Neuronal stem cell (in vitro differentiated cells): Measurements from ENCODE around the gene ITGA8.

Experiments
- DNase-seq: peaks from one replicate; pipeline ENCODE4 v3.0.0-alpha.2; 2013; ENCODE audit warnings: low spot score
- H2AFZ ChIP-seq: one replicate; pipeline ENCODE4 v1.6.1; 2013; ENCODE audit warnings: mild to moderate bottlenecking, low read length, inconsistent platforms
- H2AK5ac ChIP-seq: 2 replicates; pipeline ENCODE4 v1.6.1; 2013; ENCODE audit warnings: low read depth, mild to moderate bottlenecking, inconsistent platforms, low read length, moderate library complexity, mixed read lengths
- H2BK120ac ChIP-seq: 2 replicates; pipeline ENCODE4 v1.6.1; 2013; ENCODE audit warnings: low read depth, mild to moderate bottlenecking, inconsistent platforms, low read length, moderate library complexity, mixed read lengths
- H2BK12ac ChIP-seq: one replicate; pipeline ENCODE4 v1.6.1; 2013; ENCODE audit warnings: low read length, inconsistent platforms
- H2BK15ac ChIP-seq: 2 replicates; pipeline ENCODE4 v1.6.1; 2013; ENCODE audit warnings: mild to moderate bottlenecking, low read length, inconsistent platforms, mixed read lengths
- H2BK5ac ChIP-seq: one replicate; pipeline ENCODE4 v1.6.1; 2013; ENCODE audit warnings: inconsistent platforms, mild to moderate bottlenecking, low read length, moderate library complexity
- H3K14ac ChIP-seq: one replicate; pipeline ENCODE4 v1.6.1; 2013; ENCODE audit warnings: low read length, inconsistent platforms
- H3K18ac ChIP-seq: 2 replicates; pipeline ENCODE4 v1.6.1; 2013; ENCODE audit warnings: low read length, inconsistent platforms
- H3K23ac ChIP-seq: 2 replicates; pipeline ENCODE4 v1.6.1; 2013; ENCODE audit warnings: low read depth, mild to moderate bottlenecking, mixed read lengths, low read length, inconsistent platforms; ENCODE audit not compliant: poor library complexity
- H3K27ac ChIP-seq: replicated peaks from 3 replicates; pipeline ENCODE4 v1.5.1; 2013; ENCODE audit warnings: low read length, inconsistent platforms
- H3K27me3 ChIP-seq, 3 experiments: 2 replicates each; pipeline ENCODE4 v1.6.1; 2013; ENCODE audit warnings: low read length in 3 of 3, mild to moderate bottlenecking in 2 of 3, inconsistent platforms in 1 of 3, low read depth in 1 of 3, mixed read lengths in 1 of 3, moderate library complexity in 1 of 3; ENCODE audit not compliant: control insufficient read depth in 3 of 3, insufficient read depth in 3 of 3
- H3K36me3 ChIP-seq, 2 donors: replicated peaks in 1 of 2; 2 replicates each; pipeline ENCODE4 v1.6.1; 2013; ENCODE audit warnings: low read length in 2 of 2; ENCODE audit not compliant: control insufficient read depth in 2 of 2, insufficient read depth in 2 of 2
- H3K4ac ChIP-seq: 2 replicates; pipeline ENCODE4 v1.6.1; 2013; ENCODE audit warnings: inconsistent platforms, mild to moderate bottlenecking, low read length, moderate library complexity
- H3K4me1 ChIP-seq, 2 donors: 1 replicate in 1 of 2; 2 replicates in 1 of 2; pipeline ENCODE4 v1.6.1; 2013; ENCODE audit warnings: low read length in 2 of 2, low read depth in 1 of 2; ENCODE audit not compliant: control insufficient read depth in 2 of 2, insufficient read depth in 1 of 2
- H3K4me2 ChIP-seq: one replicate; pipeline ENCODE4 v1.6.1; 2013; ENCODE audit warnings: mild to moderate bottlenecking, low read length, inconsistent platforms; ENCODE audit not compliant: insufficient read depth, poor library complexity, severe bottlenecking
- H3K4me3 ChIP-seq, 2 donors: 2 replicates each; pipeline ENCODE4 v1.5.1; 2013; ENCODE audit warnings: low read length in 2 of 2, mild to moderate bottlenecking in 2 of 2, inconsistent platforms in 1 of 2, moderate library complexity in 1 of 2
- H3K79me1 ChIP-seq: one replicate; pipeline ENCODE4 v1.6.1; 2013; ENCODE audit warnings: low read depth, mild to moderate bottlenecking, inconsistent platforms, low read length, moderate library complexity
- H3K9ac ChIP-seq: one replicate; pipeline ENCODE4 v1.6.1; 2013; ENCODE audit warnings: mild to moderate bottlenecking, low read depth, low read length, inconsistent platforms; ENCODE audit not compliant: poor library complexity
- H3K9me3 ChIP-seq, 2 donors: replicated peaks in 1 of 2; 2 replicates each; pipeline versions ENCODE3 to v1.6.1; 2013; ENCODE audit warnings: low read length in 2 of 2, mild to moderate bottlenecking in 2 of 2, inconsistent platforms in 1 of 2, low read depth in 1 of 2, mixed read lengths in 1 of 2, moderate library complexity in 1 of 2; ENCODE audit not compliant: control insufficient read depth in 2 of 2, insufficient read depth in 1 of 2
- H4K8ac ChIP-seq: one replicate; pipeline ENCODE4 v1.6.1; 2013; ENCODE audit warnings: low read depth, mild to moderate bottlenecking, inconsistent platforms, low read length, moderate library complexity
- H4K91ac ChIP-seq: one replicate; pipeline ENCODE4 v1.6.1; 2013; ENCODE audit warnings: low read length, low read depth, mild to moderate bottlenecking, inconsistent platforms; ENCODE audit not compliant: poor library complexity
- WGBS, 2 donors: extraction: QIAGEN DNeasy Blood & Tissue Kit; methylation state at CpG; one replicate each; pipeline ENCODE4 v1.1.7; 2013; ENCODE audit warnings: missing lambda C conversion rate in 2 of 2, mixed read lengths in 1 of 2; ENCODE audit not compliant: insufficient read length in 2 of 2, insufficient replicate concordance in 1 of 2; ENCODE audit errors: extremely low coverage in 2 of 2; 5-methylcytosine and 5-hydroxymethylcytosine counted together

Gene ITGA8

GRCh38 chr10:15605740-15606369 is 113.9 kb downstream of the ITGA8 start:
- H3K36me3 ChIP-seq: no peaks in the 10 kb centered on the region
- no peak overlapping the region for H4K91ac ChIP-seq
- H3K9me3 ChIP-seq: no peaks in the 10 kb centered on the region
- H3K23ac ChIP-seq: no peak overlapping the region
- H3K14ac ChIP-seq: no peak overlapping the region
- H3K9ac ChIP-seq: no peak overlapping the region
- H4K8ac ChIP-seq: no peak overlapping the region
- H3K4me3 ChIP-seq: no peak overlapping the region
- no peak overlapping the region for H3K4ac ChIP-seq
- no peak overlapping the region for H3K4me2 ChIP-seq
- DNase-seq: no peak
- no peak overlapping the region for H2AK5ac ChIP-seq
- H3K18ac ChIP-seq: no peak overlapping the region
- no peak overlapping the region for H2BK12ac ChIP-seq
- H2AFZ ChIP-seq: no peak overlapping the region
- H2BK5ac ChIP-seq: no peak overlapping the region
- H2BK120ac ChIP-seq: no peak overlapping the region
- H3K27ac ChIP-seq: no peak overlapping the region
- no peaks in the 10 kb centered on the region for H3K27me3 ChIP-seq
- H3K79me1 ChIP-seq: no peaks in the 10 kb centered on the region
- H3K4me1 ChIP-seq: no peaks in the 10 kb centered on the region
- H2BK15ac ChIP-seq: no peak overlapping the region
- no CpG with 5 or more reads among the region's 6 CpGs for WGBS, 2 donors

GRCh38 chr10:15603446-15604011 is 116.2 kb downstream of the ITGA8 start:
- H4K8ac ChIP-seq: no peak overlapping the region
- no peak overlapping the region for H3K23ac ChIP-seq
- no peak overlapping the region for H2BK15ac ChIP-seq
- H3K27me3 ChIP-seq: no peaks in the 10 kb centered on the region
- H2AFZ ChIP-seq: no peak overlapping the region
- DNase-seq: no peak
- no peaks in the 10 kb centered on the region for H3K4me1 ChIP-seq
- H3K4me2 ChIP-seq: no peak overlapping the region
- no peaks in the 10 kb centered on the region for H3K9me3 ChIP-seq
- H4K91ac ChIP-seq: no peak overlapping the region
- H3K27ac ChIP-seq: no peak overlapping the region
- no peak overlapping the region for H2BK5ac ChIP-seq
- H3K4me3 ChIP-seq: no peak overlapping the region
- H3K4ac ChIP-seq: no peak overlapping the region
- no peak overlapping the region for H3K9ac ChIP-seq
- no peak overlapping the region for H3K18ac ChIP-seq
- H3K79me1 ChIP-seq: no peaks in the 10 kb centered on the region
- no peak overlapping the region for H2BK12ac ChIP-seq
- H3K14ac ChIP-seq: no peak overlapping the region
- no CpG with 5 or more reads among the region's 3 CpGs for WGBS, 2 donors
- no peaks in the 10 kb centered on the region for H3K36me3 ChIP-seq
- H2AK5ac ChIP-seq: no peak overlapping the region
- no peak overlapping the region for H2BK120ac ChIP-seq

GRCh38 chr10:15601819-15602218 is 117.9 kb downstream of the ITGA8 start:
- H3K14ac ChIP-seq: no peak overlapping the region
- no peak overlapping the region for H3K27ac ChIP-seq
- WGBS, 2 donors: no CpG with 5 or more reads among the region's 1 CpG

GRCh38 chr10:15595260-15595659 is 124.5 kb downstream of the ITGA8 start:
- no peak overlapping the region for H2BK15ac ChIP-seq
- no peak overlapping the region for H4K8ac ChIP-seq
- H4K91ac ChIP-seq: no peak overlapping the region
- H3K79me1 ChIP-seq: no peaks in the 10 kb centered on the region
- H2BK120ac ChIP-seq: no peak overlapping the region
- H3K18ac ChIP-seq: no peak overlapping the region
- no peak overlapping the region for H2AK5ac ChIP-seq
- H3K4me3 ChIP-seq: no peak overlapping the region
- no peaks in the 10 kb centered on the region for H3K36me3 ChIP-seq
- no peak overlapping the region for H3K27ac ChIP-seq
- H3K14ac ChIP-seq: no peak overlapping the region
- H3K4ac ChIP-seq: no peak overlapping the region
- H2AFZ ChIP-seq: no peak overlapping the region
- no peak overlapping the region for H3K4me2 ChIP-seq
- no peaks in the 10 kb centered on the region for H3K4me1 ChIP-seq
- H3K9ac ChIP-seq: no peak overlapping the region
- H3K27me3 ChIP-seq: no peaks in the 10 kb centered on the region
- H2BK12ac ChIP-seq: no peak overlapping the region
- peaks cover 0 to 5% of the 10 kb centered on the region in 2 donors for H3K9me3 ChIP-seq
- H2BK5ac ChIP-seq: no peak overlapping the region
- no peak overlapping the region for H3K23ac ChIP-seq
- no peak for DNase-seq

More at GRCh38 chr10:15601819-15602218, 117.9 kb downstream of the ITGA8 start:
- Histone ChIP-seq H3K79me1 (no peaks in the 10 kb centered on the region), H3K4me2 (no peak overlapping the region), H3K18ac (no peak overlapping the region), H3K23ac (no peak overlapping the region), H4K8ac (no peak overlapping the region), H2BK12ac (no peak overlapping the region), H3K4ac (no peak overlapping the region), H3K4me1 (no peaks in the 10 kb centered on the region), H2BK5ac (no peak overlapping the region), H2BK15ac (no peak overlapping the region), H2BK120ac (no peak overlapping the region), H3K27me3 (no peaks in the 10 kb centered on the region), H2AFZ (no peak overlapping the region), H3K9me3 (no peaks in the 10 kb centered on the region), H3K4me3 (no peak overlapping the region), H2AK5ac (no peak overlapping the region), H3K36me3 (no peaks in the 10 kb centered on the region), H4K91ac (no peak overlapping the region), H3K9ac (no peak overlapping the region)
- DNase-seq: no peak
